SK-N-SH (cell line): ENCODE measurements around the gene INF2. TPM values are rescaled to one million over a fixed set of nuclear protein-coding genes. Genes with fewer than 3 reads are reported as not detected.

Experiments
- CTCF ChIA-PET: fragments of 300-600, 350-600 bp; formaldehyde crosslinking; extraction: SDS; loops from one replicate; lab custom pipeline; 2021; lab: Yijun Ruan, JAX
- POLR2A ChIA-PET: fragments of 350-600 bp; sonication (Branson Sonifier 250); formaldehyde crosslinking; extraction: SDS; loops from one replicate; lab custom pipeline; 2020; ENCODE audit warnings: antibody characterized with exemption, inconsistent platforms; lab: Yijun Ruan, JAX
- DNase-seq: peaks from one replicate; pipeline ENCODE4 v3.0.0; 2012
- H2AFZ ChIP-seq: fragments of 200-600 bp; sonication (generic); 2 replicates; pipeline ENCODE4 v1.8.1; 2016; ENCODE audit warnings: antibody characterized with exemption, mild to moderate bottlenecking, low read depth
- H3F3A ChIP-seq: fragments of 200-600 bp; sonication (generic); replicated peaks from 2 replicates; pipeline ENCODE3; 2016; ENCODE audit warnings: antibody characterized with exemption, mild to moderate bottlenecking; ENCODE audit not compliant: insufficient read depth
- H3K27ac ChIP-seq, 2 experiments: fragments of 200-500 bp in 1 of 2; fragments of 200-600 bp in 1 of 2; sonication (Bioruptor generic) in 1 of 2; sonication (generic), shearing (Covaris generic) in 1 of 2; 2 replicates each; pipeline versions ENCODE4 v1.5.1 to v1.6.1; 2014 to 2016; ENCODE audit warnings: low read depth in 2 of 2, inconsistent platforms in 1 of 2, low read length in 1 of 2, mild to moderate bottlenecking in 1 of 2, mixed read lengths in 1 of 2
- H3K27me3 ChIP-seq: fragments of 200-600 bp; sonication (generic), shearing (Covaris generic); 2 replicates; pipeline ENCODE4 v1.6.1; 2016; ENCODE audit warnings: mixed run types; ENCODE audit not compliant: insufficient read depth
- H3K36me3 ChIP-seq, 2 experiments: fragments of 200-500 bp in 1 of 2; fragments of 200-600 bp in 1 of 2; sonication (Bioruptor generic) in 1 of 2; sonication (generic) in 1 of 2; replicated peaks in 1 of 2; 2 replicates each; pipeline versions ENCODE3 to v1.5.1; 2014 to 2016; ENCODE audit warnings: low read length in 1 of 2, mild to moderate bottlenecking in 1 of 2; ENCODE audit not compliant: insufficient read depth in 2 of 2, control insufficient read depth in 1 of 2
- H3K4me1 ChIP-seq, 2 experiments: fragments of 200-500 bp in 1 of 2; fragments of 200-600 bp in 1 of 2; sonication (Bioruptor generic) in 1 of 2; sonication (generic), shearing (Covaris generic) in 1 of 2; 2 replicates each; pipeline versions ENCODE4 v1.5.1 to v1.6.1; 2014 to 2016; ENCODE audit warnings: low read depth in 1 of 2, low read length in 1 of 2, mixed run types in 1 of 2; ENCODE audit not compliant: insufficient read depth in 2 of 2, control insufficient read depth in 1 of 2
- H3K4me2 ChIP-seq: fragments of 200-600 bp; sonication (generic), shearing (Covaris generic); 2 replicates; pipeline ENCODE4 v1.6.1; 2017; ENCODE audit warnings: mixed run types
- H3K4me3 ChIP-seq, 2 experiments: fragments of 200-500 bp in 1 of 2; fragments of 200-600 bp in 1 of 2; sonication (Bioruptor generic) in 1 of 2; sonication (generic), shearing (Covaris generic) in 1 of 2; 2 replicates each; pipeline versions ENCODE4 v1.5.1 to v1.8.1; 2014 to 2016; ENCODE audit warnings: low read depth in 2 of 2, inconsistent platforms in 1 of 2, low read length in 1 of 2, mild to moderate bottlenecking in 1 of 2, mixed read lengths in 1 of 2, moderate library complexity in 1 of 2
- H3K79me2 ChIP-seq: fragments of 200-600 bp; sonication (generic); 2 replicates; pipeline ENCODE4 v1.8.1; 2017; ENCODE audit warnings: mild to moderate bottlenecking; ENCODE audit not compliant: insufficient read depth
- H3K9ac ChIP-seq: fragments of 200-600 bp; sonication (generic); 2 replicates; pipeline ENCODE4 v1.6.1; 2017; ENCODE audit warnings: mixed run types
- H3K9me2 ChIP-seq: fragments of 200-600 bp; sonication (generic); 2 replicates; pipeline ENCODE4 v1.6.1; 2017; ENCODE audit warnings: mixed run types
- H3K9me3 ChIP-seq: fragments of 200-600 bp; sonication (generic); 2 replicates; pipeline ENCODE4 v1.6.1; 2017; ENCODE audit warnings: mixed run types, mild to moderate bottlenecking, moderate library complexity
- H4K20me1 ChIP-seq: fragments of 200-600 bp; sonication (generic); 2 replicates; pipeline ENCODE4 v1.6.1; 2017; ENCODE audit warnings: mild to moderate bottlenecking, mixed run types; ENCODE audit not compliant: insufficient read depth
- CHD2 ChIP-seq: fragments of 150-350 bp; IDR thresholded peaks from 2 replicates; pipeline ENCODE4 v1.6.1; 2018; ENCODE audit warnings: low read length; ENCODE audit not compliant: partially characterized antibody
- ELF1 ChIP-seq: IDR thresholded peaks from 2 replicates; pipeline ENCODE4 v1.4.0; 2012
- EP300 ChIP-seq, 2 experiments: IDR thresholded peaks; 2 replicates each; pipeline versions ENCODE4 v1.4.0 to v1.6.1; 2012; ENCODE audit warnings: borderline replicate concordance in 1 of 2, low read depth in 1 of 2, low read length in 1 of 2
- EZH2phosphoT487 ChIP-seq: fragments of 200-600 bp; sonication (generic); IDR thresholded peaks from 2 replicates; pipeline ENCODE4 v1.6.1; 2017; ENCODE audit warnings: low read depth, mixed run types, mild to moderate bottlenecking, antibody characterized with exemption, moderate library complexity, borderline replicate concordance
- FOXJ3 ChIP-seq: sonication (generic); formaldehyde crosslinking; IDR thresholded peaks from 2 replicates; pipeline ENCODE4 v1.5.1; 2020; ENCODE audit warnings: mild to moderate bottlenecking, missing genetic modification reagents
- MXI1 ChIP-seq: IDR thresholded peaks from 2 replicates; pipeline ENCODE4 v1.6.1; 2012; ENCODE audit warnings: mild to moderate bottlenecking, low read depth, low read length, improper control_type of control experiment
- NRF1 ChIP-seq: IDR thresholded peaks from 2 replicates; pipeline ENCODE4 v1.6.1; 2012; ENCODE audit warnings: low read depth, mild to moderate bottlenecking, low read length
- POLR2AphosphoS5 ChIP-seq: IDR thresholded peaks from 2 replicates; pipeline ENCODE4 v1.6.1; 2012; ENCODE audit warnings: low read depth, low read length
- RAD21 ChIP-seq: IDR thresholded peaks from 2 replicates; pipeline ENCODE4 v1.6.1; 2012; ENCODE audit warnings: mild to moderate bottlenecking, low read length
- TAF1 ChIP-seq: IDR thresholded peaks from 2 replicates; pipeline ENCODE4 v1.6.1; 2012; ENCODE audit warnings: low read depth, mild to moderate bottlenecking, low read length, moderate library complexity, borderline replicate concordance
- TEAD4 ChIP-seq: IDR thresholded peaks from 2 replicates; pipeline ENCODE4 v1.4.0; 2012; ENCODE audit warnings: mild to moderate bottlenecking, borderline replicate concordance; ENCODE audit not compliant: insufficient read depth
- WGBS: methylation state at CpG from one replicate; pipeline ENCODE4 v1.1.6; 2017; ENCODE audit warnings: low lambda C conversion rate; 5-methylcytosine and 5-hydroxymethylcytosine counted together
- polyA plus RNA-seq, 3 experiments: library from polyadenylated mRNA; depleted of rRNA; stranded (reverse); fragments of >200 nt; gene quantifications; 2 replicates each; pipeline ENCODE4 v1.2.3, GENCODE V29; 2012
- TF ChIP-seq, protein P1 (sequence below): IDR thresholded peaks from 2 replicates; pipeline ENCODE4; 2012
- TF ChIP-seq, protein P2 (sequence below): IDR thresholded peaks from 2 replicates; pipeline ENCODE4 v1.4.0; 2012; ENCODE audit warnings: low read depth, borderline replicate concordance
- TF ChIP-seq, protein P3 (sequence below): fragments of 200-600 bp; sonication (generic); IDR thresholded peaks from 2 replicates; pipeline ENCODE4 v1.6.1; 2017; ENCODE audit warnings: antibody characterized with exemption, mild to moderate bottlenecking, moderate library complexity
- TF ChIP-seq, protein P4 (sequence below): IDR thresholded peaks from 2 replicates; pipeline ENCODE4 v1.6.1; 2012; ENCODE audit warnings: mild to moderate bottlenecking, low read depth, low read length, moderate library complexity
- TF ChIP-seq, protein P5 (sequence below): IDR thresholded peaks from 2 replicates; pipeline ENCODE4 v1.4.0; 2012; ENCODE audit warnings: low read depth

INF2 gene
- polyA plus RNA-seq, 1 of the 3 experiments (the other 2 are of a cell fraction), result 32.5 TPM

DNA sequence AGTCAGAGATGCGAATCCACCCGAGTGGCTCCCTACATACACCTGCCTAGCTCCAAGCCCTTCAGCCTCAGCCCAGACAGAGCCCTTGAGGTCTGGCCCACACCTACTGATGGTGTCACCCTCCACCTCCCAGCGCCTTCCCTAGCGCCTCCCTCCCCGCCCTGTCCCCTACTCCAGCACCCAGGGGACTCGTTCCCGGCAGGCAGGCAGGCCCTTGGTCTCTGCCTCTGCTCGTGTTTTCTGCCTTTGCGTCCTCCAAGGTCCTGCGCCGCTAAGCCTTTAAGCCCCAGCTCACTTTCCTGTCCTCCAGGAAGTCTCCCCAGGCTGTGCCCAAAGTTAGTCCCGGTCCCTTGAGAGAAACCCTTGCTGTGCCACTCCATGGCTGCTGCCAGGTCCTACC is 12.7 kb downstream of the INF2 start:
- H3K79me2 ChIP-seq, result peaks cover 28% of the 10 kb centered on the region; the same call in 1 of the 2 replicates
- no peaks in the 10 kb centered on the region for H3F3A ChIP-seq
- H3K9me3 ChIP-seq, result no peaks in the 10 kb centered on the region
- peaks cover 20% of the 10 kb centered on the region; the same call in 1 of the 2 replicates for H4K20me1 ChIP-seq
- H3K9ac ChIP-seq, result no peak overlapping the region
- POLR2A ChIA-PET, result no interaction called here
- 95% methylated on average over 12 of the region's 12 CpGs for WGBS
- no peak for DNase-seq
- no peak overlapping the region for H2AFZ ChIP-seq
- no peak overlapping the region for H3K4me3 ChIP-seq
- H3K36me3 ChIP-seq, result peaks cover 0 to 20% of the 10 kb centered on the region in 2 experiments
- H3K27me3 ChIP-seq, result no peaks in the 10 kb centered on the region
- TF ChIP-seq, protein P1, sequence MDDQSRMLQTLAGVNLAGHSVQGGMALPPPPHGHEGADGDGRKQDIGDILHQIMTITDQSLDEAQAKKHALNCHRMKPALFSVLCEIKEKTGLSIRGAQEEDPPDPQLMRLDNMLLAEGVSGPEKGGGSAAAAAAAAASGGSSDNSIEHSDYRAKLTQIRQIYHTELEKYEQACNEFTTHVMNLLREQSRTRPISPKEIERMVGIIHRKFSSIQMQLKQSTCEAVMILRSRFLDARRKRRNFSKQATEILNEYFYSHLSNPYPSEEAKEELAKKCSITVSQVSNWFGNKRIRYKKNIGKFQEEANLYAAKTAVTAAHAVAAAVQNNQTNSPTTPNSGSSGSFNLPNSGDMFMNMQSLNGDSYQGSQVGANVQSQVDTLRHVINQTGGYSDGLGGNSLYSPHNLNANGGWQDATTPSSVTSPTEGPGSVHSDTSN, result no peak
- no peak for TF ChIP-seq MXI1
- no peak for TF ChIP-seq FOXJ3 (CRISPR knock-in tag)
- TF ChIP-seq RAD21, result no peak
- no peak for TF ChIP-seq ELF1
- TF ChIP-seq EP300 (IDR thresholded peaks at IDR 0.05; ENCODE audit: borderline replicate concordance in 1 of 2, low read depth in 1 of 2, low read length in 1 of 2), result no peak
- TF ChIP-seq CHD2, result no peak
- TF ChIP-seq, protein P2, sequence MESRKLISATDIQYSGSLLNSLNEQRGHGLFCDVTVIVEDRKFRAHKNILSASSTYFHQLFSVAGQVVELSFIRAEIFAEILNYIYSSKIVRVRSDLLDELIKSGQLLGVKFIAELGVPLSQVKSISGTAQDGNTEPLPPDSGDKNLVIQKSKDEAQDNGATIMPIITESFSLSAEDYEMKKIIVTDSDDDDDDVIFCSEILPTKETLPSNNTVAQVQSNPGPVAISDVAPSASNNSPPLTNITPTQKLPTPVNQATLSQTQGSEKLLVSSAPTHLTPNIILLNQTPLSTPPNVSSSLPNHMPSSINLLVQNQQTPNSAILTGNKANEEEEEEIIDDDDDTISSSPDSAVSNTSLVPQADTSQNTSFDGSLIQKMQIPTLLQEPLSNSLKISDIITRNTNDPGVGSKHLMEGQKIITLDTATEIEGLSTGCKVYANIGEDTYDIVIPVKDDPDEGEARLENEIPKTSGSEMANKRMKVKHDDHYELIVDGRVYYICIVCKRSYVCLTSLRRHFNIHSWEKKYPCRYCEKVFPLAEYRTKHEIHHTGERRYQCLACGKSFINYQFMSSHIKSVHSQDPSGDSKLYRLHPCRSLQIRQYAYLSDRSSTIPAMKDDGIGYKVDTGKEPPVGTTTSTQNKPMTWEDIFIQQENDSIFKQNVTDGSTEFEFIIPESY, result no peak
- TF ChIP-seq, protein P3, sequence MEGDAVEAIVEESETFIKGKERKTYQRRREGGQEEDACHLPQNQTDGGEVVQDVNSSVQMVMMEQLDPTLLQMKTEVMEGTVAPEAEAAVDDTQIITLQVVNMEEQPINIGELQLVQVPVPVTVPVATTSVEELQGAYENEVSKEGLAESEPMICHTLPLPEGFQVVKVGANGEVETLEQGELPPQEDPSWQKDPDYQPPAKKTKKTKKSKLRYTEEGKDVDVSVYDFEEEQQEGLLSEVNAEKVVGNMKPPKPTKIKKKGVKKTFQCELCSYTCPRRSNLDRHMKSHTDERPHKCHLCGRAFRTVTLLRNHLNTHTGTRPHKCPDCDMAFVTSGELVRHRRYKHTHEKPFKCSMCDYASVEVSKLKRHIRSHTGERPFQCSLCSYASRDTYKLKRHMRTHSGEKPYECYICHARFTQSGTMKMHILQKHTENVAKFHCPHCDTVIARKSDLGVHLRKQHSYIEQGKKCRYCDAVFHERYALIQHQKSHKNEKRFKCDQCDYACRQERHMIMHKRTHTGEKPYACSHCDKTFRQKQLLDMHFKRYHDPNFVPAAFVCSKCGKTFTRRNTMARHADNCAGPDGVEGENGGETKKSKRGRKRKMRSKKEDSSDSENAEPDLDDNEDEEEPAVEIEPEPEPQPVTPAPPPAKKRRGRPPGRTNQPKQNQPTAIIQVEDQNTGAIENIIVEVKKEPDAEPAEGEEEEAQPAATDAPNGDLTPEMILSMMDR, result no peak
- TF ChIP-seq, protein P4, sequence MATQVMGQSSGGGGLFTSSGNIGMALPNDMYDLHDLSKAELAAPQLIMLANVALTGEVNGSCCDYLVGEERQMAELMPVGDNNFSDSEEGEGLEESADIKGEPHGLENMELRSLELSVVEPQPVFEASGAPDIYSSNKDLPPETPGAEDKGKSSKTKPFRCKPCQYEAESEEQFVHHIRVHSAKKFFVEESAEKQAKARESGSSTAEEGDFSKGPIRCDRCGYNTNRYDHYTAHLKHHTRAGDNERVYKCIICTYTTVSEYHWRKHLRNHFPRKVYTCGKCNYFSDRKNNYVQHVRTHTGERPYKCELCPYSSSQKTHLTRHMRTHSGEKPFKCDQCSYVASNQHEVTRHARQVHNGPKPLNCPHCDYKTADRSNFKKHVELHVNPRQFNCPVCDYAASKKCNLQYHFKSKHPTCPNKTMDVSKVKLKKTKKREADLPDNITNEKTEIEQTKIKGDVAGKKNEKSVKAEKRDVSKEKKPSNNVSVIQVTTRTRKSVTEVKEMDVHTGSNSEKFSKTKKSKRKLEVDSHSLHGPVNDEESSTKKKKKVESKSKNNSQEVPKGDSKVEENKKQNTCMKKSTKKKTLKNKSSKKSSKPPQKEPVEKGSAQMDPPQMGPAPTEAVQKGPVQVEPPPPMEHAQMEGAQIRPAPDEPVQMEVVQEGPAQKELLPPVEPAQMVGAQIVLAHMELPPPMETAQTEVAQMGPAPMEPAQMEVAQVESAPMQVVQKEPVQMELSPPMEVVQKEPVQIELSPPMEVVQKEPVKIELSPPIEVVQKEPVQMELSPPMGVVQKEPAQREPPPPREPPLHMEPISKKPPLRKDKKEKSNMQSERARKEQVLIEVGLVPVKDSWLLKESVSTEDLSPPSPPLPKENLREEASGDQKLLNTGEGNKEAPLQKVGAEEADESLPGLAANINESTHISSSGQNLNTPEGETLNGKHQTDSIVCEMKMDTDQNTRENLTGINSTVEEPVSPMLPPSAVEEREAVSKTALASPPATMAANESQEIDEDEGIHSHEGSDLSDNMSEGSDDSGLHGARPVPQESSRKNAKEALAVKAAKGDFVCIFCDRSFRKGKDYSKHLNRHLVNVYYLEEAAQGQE, result no peak
- TF ChIP-seq EZH2phosphoT487, result no peak
- no peak for TF ChIP-seq TEAD4
- TF ChIP-seq NRF1, result no peak
- no peak for TF ChIP-seq TAF1
- no peak for TF ChIP-seq POLR2AphosphoS5
- TF ChIP-seq, protein P5, sequence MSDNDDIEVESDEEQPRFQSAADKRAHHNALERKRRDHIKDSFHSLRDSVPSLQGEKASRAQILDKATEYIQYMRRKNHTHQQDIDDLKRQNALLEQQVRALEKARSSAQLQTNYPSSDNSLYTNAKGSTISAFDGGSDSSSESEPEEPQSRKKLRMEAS, result no peak
- H3K9me2 ChIP-seq, result no peaks in the 10 kb centered on the region
- CTCF ChIA-PET, result interaction anchor here (1.1 to 1.5 kb wide), 3 partner anchors 21 to 62 kb away, joined by 3 to 5 read pairs (median 4); no protein-coding TSS in a partner anchor
- H3K27ac ChIP-seq, result no peak overlapping the region
- H3K4me1 ChIP-seq, result no peaks in the 10 kb centered on the region; a peak in 1 of 4 replicates
- no peak overlapping the region for H3K4me2 ChIP-seq
